GM18505 (cell line): ENCODE data around the gene ZNF157.

Experiments
- ATAC-seq: cut with Tn5 transposase; IDR thresholded peaks from one replicate; pipeline ENCODE4 v1.9.1; 2021; ENCODE audit not compliant: unreplicated experiment
- POLR2A ChIP-seq: IDR thresholded peaks from 4 replicates; pipeline ENCODE4 v1.6.1; 2011; ENCODE audit warnings: borderline replicate concordance; ENCODE audit not compliant: insufficient read depth, insufficient read length; ENCODE audit errors: extremely low read depth

The ZNF157 gene

DNA sequence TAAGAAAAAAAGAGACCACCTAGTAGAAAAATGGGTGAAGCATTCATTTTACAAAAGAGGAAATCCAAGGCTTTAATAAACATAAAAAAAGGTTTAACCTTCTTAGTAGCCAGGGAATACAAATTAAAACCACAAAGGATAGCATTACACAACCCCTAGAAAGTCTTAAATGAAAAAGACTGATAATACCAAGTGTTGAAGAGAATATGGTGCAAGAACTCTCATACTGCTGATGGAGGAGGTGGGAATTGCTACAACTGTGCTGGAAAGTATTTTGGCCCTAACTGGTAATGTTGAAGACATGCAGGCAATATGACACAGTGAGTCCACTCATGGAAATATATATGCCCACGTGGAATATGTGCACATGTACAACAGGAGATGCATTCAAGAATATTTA, 90.2 kb downstream of the ZNF157 start:
- ATAC-seq: no peak
- TF ChIP-seq POLR2A: no peak
